SU-DHL-6 (cell line): Measurements from ENCODE around the gene COL6A2.

Experiments
- H2AFZ ChIP-seq: fragments of 200-600 bp; sonication (generic); 2 replicates; pipeline ENCODE4 v1.6.1; 2014; ENCODE audit warnings: low read depth, mild to moderate bottlenecking, moderate library complexity, mixed read lengths, antibody characterized with exemption, low read length; ENCODE audit not compliant: severe bottlenecking
- H3F3A ChIP-seq: fragments of 200-600 bp; shearing (Covaris generic); 2 replicates; pipeline ENCODE4 v1.6.0; 2016; ENCODE audit warnings: antibody characterized with exemption, mild to moderate bottlenecking; ENCODE audit not compliant: insufficient read depth
- H3K27ac ChIP-seq: fragments of 200-600 bp; sonication (generic); 2 replicates; pipeline ENCODE4 v1.5.1; 2016; ENCODE audit warnings: low read depth, mild to moderate bottlenecking, low read length, moderate library complexity, mixed read lengths
- H3K27me3 ChIP-seq: fragments of 200-600 bp; sonication (generic), shearing (Covaris generic); 2 replicates; pipeline ENCODE4 v1.6.0; 2014; ENCODE audit warnings: mild to moderate bottlenecking, low read length
- H3K36me3 ChIP-seq: fragments of 200-600 bp; sonication (generic); 2 replicates; pipeline ENCODE4 v1.6.1; 2014; ENCODE audit warnings: mild to moderate bottlenecking, low read length, mixed read lengths
- H3K4me2 ChIP-seq: fragments of 300-600, 200-600 bp; shearing (Covaris generic), sonication (generic); 2 replicates; pipeline ENCODE4 v1.6.0; 2014; ENCODE audit warnings: low read length, low read depth, mild to moderate bottlenecking; ENCODE audit not compliant: poor library complexity, severe bottlenecking
- H3K4me3 ChIP-seq: fragments of 200-600 bp; sonication (generic); 2 replicates; pipeline ENCODE4 v1.5.1; 2014; ENCODE audit warnings: antibody characterized with exemption, low read length, mild to moderate bottlenecking, mixed read lengths; ENCODE audit not compliant: insufficient read depth, poor library complexity, severe bottlenecking
- H3K79me2 ChIP-seq: fragments of 200-600 bp; sonication (generic); 2 replicates; pipeline ENCODE4 v1.6.1; 2014; ENCODE audit warnings: mild to moderate bottlenecking, low read length, moderate library complexity; ENCODE audit not compliant: insufficient read depth
- H3K9ac ChIP-seq: fragments of 200-600 bp; sonication (generic); 2 replicates; pipeline ENCODE4 v1.7.0; 2014; ENCODE audit warnings: mild to moderate bottlenecking, low read length
- H3K9me2 ChIP-seq: fragments of 200-600 bp; sonication (generic); replicated peaks from 2 replicates; pipeline ENCODE4 v1.6.1; 2014; ENCODE audit warnings: low read length; ENCODE audit not compliant: insufficient read depth
- H3K9me3 ChIP-seq: fragments of 200-600 bp; sonication (generic); 2 replicates; pipeline ENCODE4 v1.6.1; 2014; ENCODE audit warnings: low read length, mixed read lengths; ENCODE audit not compliant: insufficient read depth
- H4K20me1 ChIP-seq: fragments of 200-600 bp; sonication (generic); 2 replicates; pipeline ENCODE4 v1.6.1; 2014; ENCODE audit warnings: low read depth, mild to moderate bottlenecking, antibody characterized with exemption, low read length, moderate library complexity, mixed read lengths
- CTCF ChIP-seq: fragments of 200-600 bp; sonication (generic); IDR thresholded peaks from one replicate; pipeline ENCODE4 v1.5.1; 2017; ENCODE audit warnings: antibody characterized with exemption, mild to moderate bottlenecking, low read length, moderate library complexity; ENCODE audit not compliant: insufficient read depth, poor library complexity, severe bottlenecking
- EZH2phosphoT487 ChIP-seq: fragments of 200-600 bp; sonication (generic), shearing (Covaris generic); conservative IDR thresholded peaks from 2 replicates; pipeline ENCODE4 v1.6.1; 2018; ENCODE audit warnings: mild to moderate bottlenecking, antibody characterized with exemption, low read length, moderate library complexity, mixed read lengths

Gene COL6A2

GRCh38 chr21:46091631-46092025 is 6.3 kb upstream of the COL6A2 start:
- no peak overlapping the region for H3K27ac ChIP-seq
- no peak overlapping the region for H2AFZ ChIP-seq
- TF ChIP-seq CTCF (no peak), EZH2phosphoT487 (no peak)
- H3F3A ChIP-seq, result no peaks in the 10 kb centered on the region
- H3K4me3 ChIP-seq, result no peak overlapping the region
- no peaks in the 10 kb centered on the region for H4K20me1 ChIP-seq
- no peak overlapping the region for H3K9ac ChIP-seq
- no peaks in the 10 kb centered on the region for H3K79me2 ChIP-seq
- H3K9me3 ChIP-seq, result peaks cover 7% of the 10 kb centered on the region; the same call in 1 of the 2 replicates
- H3K9me2 ChIP-seq, result no peaks in the 10 kb centered on the region
- H3K27me3 ChIP-seq, result no peaks in the 10 kb centered on the region
- no peaks in the 10 kb centered on the region for H3K36me3 ChIP-seq
- no peak overlapping the region for H3K4me2 ChIP-seq

- Histone ChIP-seq H3K4me3 (no peak overlapping the region), H3K9me3 (peaks cover 7% of the 10 kb centered on the region; the same call in 1 of the 2 replicates), H4K20me1 (no peaks in the 10 kb centered on the region), H3F3A (no peaks in the 10 kb centered on the region), H3K27me3 (no peaks in the 10 kb centered on the region), H3K27ac (no peak overlapping the region), H3K4me2 (no peak overlapping the region), H3K9ac (no peak overlapping the region), H2AFZ (no peak overlapping the region), H3K79me2 (no peaks in the 10 kb centered on the region), H3K9me2 (no peaks in the 10 kb centered on the region), H3K36me3 (no peaks in the 10 kb centered on the region)
- TF ChIP-seq CTCF (no peak), EZH2phosphoT487 (no peak)
Observed at GRCh38 chr21:46092026-46092764, 5.7 kb upstream of the COL6A2 start.

- Histone ChIP-seq H3K4me3 (no peak overlapping the region), H3K27ac (no peak overlapping the region), H3K9me2 (no peaks in the 10 kb centered on the region), H3K9me3 (peaks cover 5% of the 10 kb centered on the region; the same call in 1 of the 2 replicates), H3K27me3 (no peaks in the 10 kb centered on the region), H3F3A (no peaks in the 10 kb centered on the region), H2AFZ (no peak overlapping the region), H3K79me2 (no peaks in the 10 kb centered on the region), H3K4me2 (no peak overlapping the region), H4K20me1 (no peaks in the 10 kb centered on the region), H3K9ac (no peak overlapping the region), H3K36me3 (no peaks in the 10 kb centered on the region)
- TF ChIP-seq EZH2phosphoT487 (no peak), CTCF (no peak)
Observed at GRCh38 chr21:46092811-46093667, 4.9 kb upstream of the COL6A2 start.
